A673 (cell line): ENCODE data around the gene C2CD3. TPM values are rescaled to one million over a fixed set of nuclear protein-coding genes. Genes with fewer than 3 reads are reported as not detected.

Source experiments
- BruUV-seq: library from RNA; stranded (reverse); fragments of 400-500 nt; replicated peaks from 2 replicates; lab custom pipeline; 2021; lab: Mats Ljungman, UMichigan
- CTCF ChIA-PET: fragments of 300-600 bp; sonication (Branson Sonifier 250); formaldehyde crosslinking; loops from one replicate; lab custom pipeline; 2022; ENCODE audit warnings: antibody characterized with exemption; lab: Charles Lee
- POLR2A ChIA-PET: fragments of 300-600 bp; sonication (Branson Sonifier 250); formaldehyde crosslinking; loops from one replicate; lab custom pipeline; 2022; ENCODE audit warnings: antibody characterized with exemption; ENCODE audit not compliant: low non-redundant PET; lab: Charles Lee
- DNase-seq: peaks from one replicate; pipeline ENCODE4 v3.0.0-alpha.2; 2015; ENCODE audit warnings: low spot score
- H3K27ac ChIP-seq: fragments of 200-600 bp; sonication (generic); 2 replicates; pipeline ENCODE4 v1.5.1; 2016; ENCODE audit warnings: mixed run types, low read depth, mild to moderate bottlenecking, mixed read lengths, antibody characterized with exemption, low read length; ENCODE audit not compliant: poor library complexity, severe bottlenecking
- H3K27me3 ChIP-seq: fragments of 200-600 bp; sonication (generic); replicated peaks from 2 replicates; pipeline ENCODE4 v1.6.1; 2017; ENCODE audit warnings: mixed run types, low read depth, mild to moderate bottlenecking, mixed read lengths, antibody characterized with exemption, low read length; ENCODE audit not compliant: insufficient read depth, poor library complexity
- H3K36me3 ChIP-seq: fragments of 200-600 bp; sonication (generic); 2 replicates; pipeline ENCODE4 v1.6.1; 2016; ENCODE audit warnings: mixed run types, mild to moderate bottlenecking, mixed read lengths, antibody characterized with exemption, low read length; ENCODE audit not compliant: insufficient read depth, poor library complexity, severe bottlenecking
- H3K4me1 ChIP-seq: fragments of 200-600 bp; sonication (generic); 2 replicates; pipeline ENCODE4 v1.6.1; 2017; ENCODE audit warnings: mixed run types, mild to moderate bottlenecking, mixed read lengths, antibody characterized with exemption, low read length; ENCODE audit not compliant: insufficient read depth, poor library complexity, severe bottlenecking
- H3K4me3 ChIP-seq: fragments of 200-600 bp; sonication (generic); 2 replicates; pipeline ENCODE4 v1.5.1; 2016; ENCODE audit warnings: low read depth, mixed run types, mild to moderate bottlenecking, mixed read lengths, low read length; ENCODE audit not compliant: poor library complexity, severe bottlenecking
- H3K9me3 ChIP-seq: fragments of 200-600 bp; sonication (generic); 2 replicates; pipeline ENCODE4 v1.6.1; 2016; ENCODE audit warnings: mixed run types, low read depth, mild to moderate bottlenecking, mixed read lengths, antibody characterized with exemption, low read length; ENCODE audit not compliant: poor library complexity, severe bottlenecking
- EZH2 ChIP-seq: fragments of 200-600 bp; sonication (generic); IDR thresholded peaks from 2 replicates; pipeline ENCODE4 v1.6.1; 2017; ENCODE audit warnings: borderline replicate concordance, low read depth, mild to moderate bottlenecking, mixed read lengths, antibody characterized with exemption, low read length; ENCODE audit not compliant: poor library complexity, severe bottlenecking
- intact Hi-C: fragments of 100-400 bp; cut with micrococcal nuclease; formaldehyde crosslinking; loops from one replicate; pipeline ENCODE4 v1.10.0; 2022; ENCODE audit not compliant: unreplicated experiment
- total RNA-seq: library from RNA; stranded (reverse); gene quantifications from 2 replicates; pipeline ENCODE4 v1.2.3, GENCODE V29; 2021
- TF ChIP-seq, protein P1 (sequence below): fragments of 300-800, 200-600 bp; sonication (generic); conservative IDR thresholded peaks from 2 replicates; pipeline ENCODE4 v1.5.1; 2017; ENCODE audit warnings: low read depth, mild to moderate bottlenecking, antibody characterized with exemption, low read length, moderate library complexity, mixed read lengths

Gene C2CD3
- total RNA-seq, 1 experiment from 2014 or later = 49.1 TPM

DNA sequence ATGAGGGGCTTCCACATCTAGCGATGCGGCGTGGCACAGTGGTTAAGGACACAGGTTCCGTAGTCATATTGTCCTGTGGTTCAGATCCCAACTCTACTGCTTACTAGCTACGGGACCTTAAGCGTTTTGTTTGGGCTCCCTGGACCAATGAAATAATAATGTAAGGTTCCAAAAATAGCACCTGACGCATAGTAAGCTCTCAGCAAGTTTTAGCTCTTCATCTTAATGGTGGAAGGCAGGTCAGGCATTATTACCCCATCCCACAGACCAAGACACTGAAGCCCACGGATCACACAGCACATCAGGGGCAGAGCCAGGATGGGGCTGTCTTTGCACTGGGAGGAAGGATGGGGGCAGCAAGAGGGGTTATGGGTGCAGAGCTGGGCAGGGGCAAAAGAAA lies 206.9 kb downstream of the C2CD3 start:
- Histone ChIP-seq H3K27me3 (no peaks in the 10 kb centered on the region), H3K4me1 (peaks cover 8% of the 10 kb centered on the region), H3K4me3 (no peak overlapping the region), H3K27ac (no peak overlapping the region), H3K9me3 (no peaks in the 10 kb centered on the region), H3K36me3 (no peaks in the 10 kb centered on the region)
- BruUV-seq = no TSS peak
- TF ChIP-seq, protein P1, sequence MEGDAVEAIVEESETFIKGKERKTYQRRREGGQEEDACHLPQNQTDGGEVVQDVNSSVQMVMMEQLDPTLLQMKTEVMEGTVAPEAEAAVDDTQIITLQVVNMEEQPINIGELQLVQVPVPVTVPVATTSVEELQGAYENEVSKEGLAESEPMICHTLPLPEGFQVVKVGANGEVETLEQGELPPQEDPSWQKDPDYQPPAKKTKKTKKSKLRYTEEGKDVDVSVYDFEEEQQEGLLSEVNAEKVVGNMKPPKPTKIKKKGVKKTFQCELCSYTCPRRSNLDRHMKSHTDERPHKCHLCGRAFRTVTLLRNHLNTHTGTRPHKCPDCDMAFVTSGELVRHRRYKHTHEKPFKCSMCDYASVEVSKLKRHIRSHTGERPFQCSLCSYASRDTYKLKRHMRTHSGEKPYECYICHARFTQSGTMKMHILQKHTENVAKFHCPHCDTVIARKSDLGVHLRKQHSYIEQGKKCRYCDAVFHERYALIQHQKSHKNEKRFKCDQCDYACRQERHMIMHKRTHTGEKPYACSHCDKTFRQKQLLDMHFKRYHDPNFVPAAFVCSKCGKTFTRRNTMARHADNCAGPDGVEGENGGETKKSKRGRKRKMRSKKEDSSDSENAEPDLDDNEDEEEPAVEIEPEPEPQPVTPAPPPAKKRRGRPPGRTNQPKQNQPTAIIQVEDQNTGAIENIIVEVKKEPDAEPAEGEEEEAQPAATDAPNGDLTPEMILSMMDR = no peak
- no peak for TF ChIP-seq EZH2
- ChIA-PET CTCF (interaction anchor here (0.7 to 1.1 kb wide), 4 partner anchors 63 to 607 kb away, joined by 3 to 12 read pairs (median 4); no protein-coding TSS in a partner anchor), POLR2A (interaction anchor here (0.6 kb wide), 2 partner anchors 155 to 480 kb away, joined by 3 to 10 read pairs; no protein-coding TSS in a partner anchor)
- no peak for DNase-seq
- intact Hi-C loops = loop anchor here (2.0 to 10.0 kb wide), 4 partner anchors 283 to 607 kb away; no protein-coding TSS in a partner anchor

Other genes with a start within 250 kb of the C2CD3 start
- 0.41 TPM in 1 of 2 replicates, not detected in the other for gene DNAJB13, start 220.0 kb downstream of the C2CD3 start, total RNA-seq
- gene UCP2, start 188.2 kb downstream of the C2CD3 start, total RNA-seq = 88.5 and 106 TPM in 2 replicates
- gene UCP3, start 161.9 kb downstream of the C2CD3 start, total RNA-seq = 2.3 and 3.6 TPM in 2 replicates
- gene PPME1, start 287 bp upstream of the C2CD3 start, total RNA-seq = 90.9 and 98.3 TPM in 2 replicates
- gene P4HA3, start 140.6 kb upstream of the C2CD3 start, total RNA-seq = 0.52 and 2.0 TPM in 2 replicates
- gene PGM2L1, start 227.4 kb upstream of the C2CD3 start, total RNA-seq = 16.1 and 18.2 TPM in 2 replicates